HepG2 (cell line): Measurements from ENCODE around the gene ADGRB2. TPM values are rescaled to one million over a fixed set of nuclear protein-coding genes. Genes with fewer than 3 reads are reported as not detected.
A peak's percentile ranks its signal among the peaks of the same experiment; 100 is the strongest.

ENCODE experiments used
- ATAC-seq: fragments of 200-7000 bp; cut with Tn5 transposase; 3 replicates; pipeline ENCODE4 v1.9.1; 2020; ENCODE audit warnings: mild to moderate bottlenecking, moderate library complexity
- BruUV-seq: library from RNA; stranded (reverse); fragments of 400-500 nt; replicated peaks from 2 replicates; lab custom pipeline; 2021; lab: Mats Ljungman, UMichigan
- CTCF ChIA-PET: fragments of 300-600 bp; formaldehyde crosslinking; extraction: SDS; loops from one replicate; lab custom pipeline; 2021; ENCODE audit warnings: low total read pairs, inconsistent platforms, low intra/inter-chr PET ratio; lab: Yijun Ruan, JAX
- POLR2A ChIA-PET: fragments of 350-600 bp; sonication (Branson Sonifier 250); formaldehyde crosslinking; loops from one replicate; lab custom pipeline; 2020; ENCODE audit warnings: antibody characterized with exemption, inconsistent platforms; lab: Yijun Ruan, JAX
- DNase-seq: peaks from one replicate; pipeline ENCODE4 v3.0.0-alpha.2; 2015; ENCODE audit warnings: low spot score
- FAIRE-seq: peaks from 3 replicates; lab custom pipeline; 2011; peaks lifted over from hg19 to GRCh38; lab: Jason Lieb, UNC
- H2AFZ ChIP-seq: one replicate; pipeline ENCODE4 v1.6.1; 2011; ENCODE audit warnings: low read length, inconsistent platforms
- H3K27ac ChIP-seq: fragments of 300-600 bp; 3 replicates; pipeline ENCODE4 v1.8.0; 2011; ENCODE audit warnings: mixed run types, mild to moderate bottlenecking, mixed read lengths, low read length, inconsistent platforms; ENCODE audit not compliant: insufficient read depth; ENCODE audit errors: extremely low read length
- H3K27me3 ChIP-seq, 2 experiments: fragments of 200-600 bp in 1 of 2; 2 replicates in 1 of 2; 3 replicates in 1 of 2; pipeline versions ENCODE4 v1.6.0 to v1.8.0; 2011; ENCODE audit warnings: low read length in 2 of 2, mild to moderate bottlenecking in 2 of 2, moderate library complexity in 2 of 2, inconsistent platforms in 1 of 2; ENCODE audit not compliant: insufficient read depth in 2 of 2, control insufficient read depth in 1 of 2
- H3K36me3 ChIP-seq, 2 experiments: fragments of 200-600 bp in 1 of 2; replicated peaks in 1 of 2; 2 replicates in 1 of 2; 3 replicates in 1 of 2; pipeline versions ENCODE4 v1.5.1 to v1.8.0; 2011; ENCODE audit warnings: low read length in 2 of 2, inconsistent platforms in 1 of 2; ENCODE audit not compliant: insufficient read depth in 2 of 2, control insufficient read depth in 1 of 2
- H3K4me1 ChIP-seq: 2 replicates; pipeline ENCODE4 v1.5.1; 2012; ENCODE audit warnings: low read length, inconsistent platforms; ENCODE audit not compliant: insufficient read depth
- H3K4me2 ChIP-seq: 2 replicates; pipeline ENCODE4 v1.6.0; 2011; ENCODE audit warnings: low read depth, low read length, inconsistent platforms
- H3K4me3 ChIP-seq, 3 experiments: fragments of 200-600 bp in 1 of 3; sonication (generic), shearing (Covaris generic) in 1 of 3; replicated peaks in 1 of 3; 2 replicates each; pipeline ENCODE4 v1.5.1; 2011 to 2016; ENCODE audit warnings: low read length in 3 of 3, inconsistent platforms in 2 of 3, low read depth in 2 of 3, mild to moderate bottlenecking in 2 of 3, control low read depth in 1 of 3, mixed read lengths in 1 of 3; ENCODE audit not compliant: insufficient read depth in 1 of 3
- H3K79me2 ChIP-seq: one replicate; pipeline ENCODE4 v1.6.1; 2011; ENCODE audit warnings: low read length, inconsistent platforms; ENCODE audit not compliant: insufficient read depth
- H3K9ac ChIP-seq: 2 replicates; pipeline ENCODE4 v1.6.0; 2011; ENCODE audit warnings: mild to moderate bottlenecking, low read depth, low read length, inconsistent platforms; ENCODE audit not compliant: insufficient read depth
- H3K9me3 ChIP-seq: 2 replicates; pipeline ENCODE4 v1.5.1; 2012; ENCODE audit warnings: mild to moderate bottlenecking, low read length
- H4K20me1 ChIP-seq: 2 replicates; pipeline ENCODE4 v1.6.0; 2011; ENCODE audit warnings: inconsistent platforms, mild to moderate bottlenecking, low read length, moderate library complexity; ENCODE audit not compliant: insufficient read depth
- AHR ChIP-seq: IDR thresholded peaks from 2 replicates; pipeline ENCODE4 v1.6.1; 2018; ENCODE audit warnings: missing genetic modification reagents, missing compliant biosample characterization
- HIC2 ChIP-seq: sonication (generic); formaldehyde crosslinking; IDR thresholded peaks from 2 replicates; pipeline ENCODE4 v1.9.0; 2022; ENCODE audit warnings: low read depth, missing genetic modification reagents
- MIER3 ChIP-seq: IDR thresholded peaks from 2 replicates; pipeline ENCODE4 v1.6.1; 2016; ENCODE audit warnings: missing compliant biosample characterization, borderline replicate concordance
- PHF21A ChIP-seq: sonication (generic); formaldehyde crosslinking; IDR thresholded peaks from 2 replicates; pipeline ENCODE4 v1.5.0; 2020; ENCODE audit warnings: mild to moderate bottlenecking, missing genetic modification reagents
- REL ChIP-seq: sonication (generic); formaldehyde crosslinking; conservative IDR thresholded peaks from 2 replicates; pipeline ENCODE4 v1.8.0; 2022; ENCODE audit warnings: mild to moderate bottlenecking, missing genetic modification reagents, moderate library complexity
- RXRB ChIP-seq: IDR thresholded peaks from 2 replicates; pipeline ENCODE4 v1.6.1; 2016; ENCODE audit warnings: borderline replicate concordance, missing genetic modification reagents, missing compliant biosample characterization
- SCMH1 ChIP-seq: sonication (generic); formaldehyde crosslinking; IDR thresholded peaks from 2 replicates; pipeline ENCODE4 v1.9.0; 2021; ENCODE audit warnings: missing genetic modification reagents, mild to moderate bottlenecking, borderline replicate concordance
- SP5 ChIP-seq: IDR thresholded peaks from 2 replicates; pipeline ENCODE4 v1.6.1; 2016; ENCODE audit warnings: low read depth, borderline replicate concordance
- STAG1 ChIP-seq: sonication (generic); formaldehyde crosslinking; IDR thresholded peaks from 2 replicates; pipeline ENCODE4 v1.4.0; 2020; ENCODE audit warnings: missing genetic modification reagents
- XRCC5 ChIP-seq: fragments of 200-400 bp; formaldehyde crosslinking; optimal IDR thresholded peaks from 2 replicates; pipeline ENCODE3; 2017; ENCODE audit warnings: mild to moderate bottlenecking, low read length
- ZBTB7B ChIP-seq: sonication (generic); formaldehyde crosslinking; IDR thresholded peaks from 2 replicates; pipeline ENCODE4 v1.4.0; 2020; ENCODE audit warnings: missing genetic modification reagents
- ZNF124 ChIP-seq: sonication (generic); formaldehyde crosslinking; IDR thresholded peaks from 2 replicates; pipeline ENCODE4 v1.4.0; 2020; ENCODE audit warnings: missing genetic modification reagents
- ZNF430 ChIP-seq: sonication (generic); formaldehyde crosslinking; IDR thresholded peaks from 2 replicates; pipeline ENCODE4 v1.9.0; 2021; ENCODE audit warnings: mild to moderate bottlenecking, missing genetic modification reagents
- ZNF558 ChIP-seq: sonication (generic); formaldehyde crosslinking; IDR thresholded peaks from 2 replicates; pipeline ENCODE4 v1.9.0; 2022; ENCODE audit warnings: mild to moderate bottlenecking, missing genetic modification reagents, borderline replicate concordance
- ZNF781 ChIP-seq: sonication (generic); formaldehyde crosslinking; IDR thresholded peaks from 2 replicates; pipeline ENCODE4 v1.5.1; 2020; ENCODE audit warnings: borderline replicate concordance, mild to moderate bottlenecking, missing genetic modification reagents; ENCODE audit errors: not compliant biosample characterization
- WGBS: methylation state at CpG from one replicate; pipeline ENCODE4 v1.1.6; 2017; ENCODE audit warnings: low lambda C conversion rate; 5-methylcytosine and 5-hydroxymethylcytosine counted together
- in situ Hi-C: cut with HindIII; loops from 2 replicates; pipeline ENCODE4 v1.10.0; 2017; ENCODE audit warnings: low pct_unique_long_range_greater_than_20kb; ENCODE audit not compliant: extremely low pct_ligation_motif_present
- intact Hi-C: fragments of 100-400 bp; cut with micrococcal nuclease; formaldehyde crosslinking; loops from one replicate; pipeline ENCODE4 v1.10.0; 2022; ENCODE audit not compliant: unreplicated experiment
- polyA plus RNA-seq, 8 experiments: library from polyadenylated mRNA; depleted of rRNA in 3 of 8; stranded (reverse) in 7 of 8; unstranded in 1 of 8; fragments of >200 nt; fragmentation: Illumina TruSeq in 4 of 8; extraction: Trizol in 4 of 8; gene quantifications; 2 replicates each; pipeline versions ENCODE4 v1.2.1 to v1.2.3, GENCODE V29; 2011 to 2016; ENCODE audit warnings: low read depth in 4 of 8, missing spikeins in 1 of 8, mixed read lengths in 1 of 8; ENCODE audit not compliant: insufficient read depth in 1 of 8
- total RNA-seq, 5 experiments: library from RNA; depleted of rRNA; stranded (reverse); fragments of >200 nt; fragmentation: Illumina TruSeq; extraction: Trizol; gene quantifications; 2 replicates each; pipeline ENCODE4 v1.2.3, GENCODE V29; 2016; ENCODE audit warnings: low read depth in 1 of 5
- TF ChIP-seq, protein P1 (sequence below): sonication (generic); formaldehyde crosslinking; IDR thresholded peaks from 2 replicates; pipeline ENCODE4 v1.4.0; 2020; ENCODE audit warnings: mild to moderate bottlenecking, missing genetic modification reagents

The ADGRB2 gene
- total and polyA plus RNA-seq, 2 of the 13 experiments (the other 11 are each of a cell fraction or from before 2014, with no cell fraction given): 0.03 to 0.09 TPM

- no TSS peak for BruUV-seq
- H3K27me3 ChIP-seq: peaks cover 3 to 19% of the 10 kb centered on the region in 2 experiments; a peak in 2 of 5 replicates
- H3K27ac ChIP-seq: no peak overlapping the region
- in situ Hi-C loops: no loop called here
- H3K4me3 ChIP-seq: no peak overlapping the region
- no peak overlapping the region for H3K9ac ChIP-seq
- CTCF ChIA-PET: interaction anchor here (1.1 kb wide), 1 partner anchor 25 kb away, joined by 5 read pairs; no protein-coding TSS in a partner anchor
- DNase-seq: no peak
- 29% methylated on average over 3 of the region's 3 CpGs for WGBS
- H3K9me3 ChIP-seq: no peaks in the 10 kb centered on the region
- H2AFZ ChIP-seq: no peak overlapping the region
- no peak for FAIRE-seq
- H4K20me1 ChIP-seq: no peaks in the 10 kb centered on the region
- TF ChIP-seq SCMH1: no peak
- TF ChIP-seq ZNF430 (CRISPR knock-in tag): no peak
- no peak for TF ChIP-seq ZNF781
- TF ChIP-seq, all 625 proteins: peak for 0
- no peak overlapping the region for H3K4me2 ChIP-seq
- no peaks in the 10 kb centered on the region for H3K36me3 ChIP-seq
- no peaks in the 10 kb centered on the region for H3K79me2 ChIP-seq
- intact Hi-C loops: no loop called here
- H3K4me1 ChIP-seq: peaks cover 22% of the 10 kb centered on the region
- no peak for ATAC-seq
- POLR2A ChIA-PET: no interaction called here
These were observed 26.0 kb upstream of the ADGRB2 start for GRCh38 chr1:31790140-31790539.

GRCh38 chr1:31789259-31790065 lies 25.3 kb upstream of the ADGRB2 start:
- in situ Hi-C loops (loop anchor here (5.0 kb wide), 1 partner anchor 122 kb away; no protein-coding TSS in a partner anchor), intact Hi-C loops (loop anchor here (2.0 kb wide), 2 partner anchors 25 to 75 kb away; partner anchors contain the start of gene ADGRB2)
- Histone ChIP-seq H3K9ac (no peak overlapping the region), H3K4me2 (peak overlapping the region; percentile 99), H3K79me2 (no peaks in the 10 kb centered on the region), H3K9me3 (no peaks in the 10 kb centered on the region), H3K27me3 (peaks cover 3 to 19% of the 10 kb centered on the region in 2 experiments; a peak in 2 of 5 replicates), H3K4me3 (peak overlapping the region; percentile 51 to 75 (median 59)), H2AFZ (no peak overlapping the region), H3K4me1 (peaks cover 22% of the 10 kb centered on the region), H3K36me3 (no peaks in the 10 kb centered on the region), H3K27ac (no peak overlapping the region), H4K20me1 (no peaks in the 10 kb centered on the region)
- 7% methylated on average over 19 of the region's 26 CpGs for WGBS
- FAIRE-seq (no peak), ATAC-seq (peak; percentile 88), DNase-seq (peak; percentile 77)
- ChIA-PET CTCF (interaction anchor here (1.1 to 2.4 kb wide), 4 partner anchors 24 to 125 kb away, joined by 3 to 29 read pairs (median 10); no protein-coding TSS in a partner anchor), POLR2A (interaction anchor here (0.9 to 1.5 kb wide), 4 partner anchors 74 to 145 kb away, joined by 3 to 9 read pairs (median 4); partner anchors contain the start of gene PEF1)
- BruUV-seq: no TSS peak
- TF ChIP-seq ZNF558 (CRISPR knock-in tag) (no peak), AHR (no peak), ZNF124 (CRISPR knock-in tag) (no peak), RXRB (CRISPR knock-in tag) (peak; percentile 25; the same call in 1 of the 2 replicates), SP5 (peak; percentile 26; the same call in 1 of the 2 replicates), ZBTB7B (CRISPR knock-in tag) (0 out of 2 replicates have a peak, but pooled peaks have one; percentile 30), PHF21A (CRISPR knock-in tag) (no peak), STAG1 (peak; percentile 82), MIER3 (CRISPR knock-in tag) (peak; percentile 59; the same call in 1 of the 2 replicates), XRCC5 (peak; percentile 87), REL (CRISPR knock-in tag) (no peak), HIC2 (CRISPR knock-in tag) (0 out of 2 replicates have a peak, but pooled peaks have one; percentile 30)
- TF ChIP-seq, protein P1, sequence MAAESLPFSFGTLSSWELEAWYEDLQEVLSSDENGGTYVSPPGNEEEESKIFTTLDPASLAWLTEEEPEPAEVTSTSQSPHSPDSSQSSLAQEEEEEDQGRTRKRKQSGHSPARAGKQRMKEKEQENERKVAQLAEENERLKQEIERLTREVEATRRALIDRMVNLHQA (CRISPR knock-in tag): no peak
